MCF 10A (cell line): Measurements from ENCODE around the gene LRP1B. TPM values are rescaled to one million over a fixed set of nuclear protein-coding genes. Genes with fewer than 3 reads are reported as not detected.

Source experiments
- BruUV-seq: library from RNA; stranded (reverse); fragments of 400-500 nt; replicated peaks from 2 replicates; lab custom pipeline; 2021; lab: Mats Ljungman, UMichigan
- CTCF ChIA-PET: fragments of 300-600 bp; sonication (Branson Sonifier 250); formaldehyde crosslinking; extraction: SDS; loops from one replicate; lab custom pipeline; 2021; ENCODE audit warnings: antibody characterized with exemption, inconsistent platforms; lab: Yijun Ruan, JAX
- POLR2A ChIA-PET: fragments of 300-600, 350-650 bp; sonication (Branson Sonifier 250); formaldehyde crosslinking; extraction: SDS; loops from one replicate; lab custom pipeline; 2020; ENCODE audit warnings: antibody characterized with exemption, inconsistent platforms; lab: Yijun Ruan, JAX
- DNase-seq: peaks from one replicate; pipeline ENCODE4 v3.0.0-alpha.2; 2018; ENCODE audit not compliant: unreplicated experiment
- H3K27ac Mint-ChIP-seq: one replicate; pipeline ENCODE4 v1.8.0; 2022; ENCODE audit warnings: mild to moderate bottlenecking, low read depth, mixed read lengths; ENCODE audit not compliant: unreplicated experiment
- H3K27me3 Mint-ChIP-seq: one replicate; pipeline ENCODE4 v1.8.0; 2022; ENCODE audit warnings: mixed read lengths; ENCODE audit not compliant: insufficient read depth, unreplicated experiment
- H3K36me3 Mint-ChIP-seq: one replicate; pipeline ENCODE4 v1.8.0; 2022; ENCODE audit warnings: mild to moderate bottlenecking, moderate library complexity, mixed read lengths; ENCODE audit not compliant: insufficient read depth, unreplicated experiment
- H3K4me1 Mint-ChIP-seq: one replicate; pipeline ENCODE4 v1.8.0; 2022; ENCODE audit warnings: mixed read lengths; ENCODE audit not compliant: insufficient read depth, unreplicated experiment
- H3K4me3 Mint-ChIP-seq: one replicate; pipeline ENCODE4 v1.8.0; 2022; ENCODE audit warnings: mild to moderate bottlenecking, moderate library complexity, mixed read lengths; ENCODE audit not compliant: unreplicated experiment
- H3K9me3 Mint-ChIP-seq: one replicate; pipeline ENCODE4 v1.8.0; 2022; ENCODE audit warnings: mixed read lengths; ENCODE audit not compliant: unreplicated experiment
- intact Hi-C: fragments of 100-400 bp; cut with micrococcal nuclease; formaldehyde crosslinking; loops from 2 replicates; pipeline ENCODE4 v1.14.1; 2022
- total RNA-seq: library from RNA; stranded (reverse); gene quantifications from 2 replicates; pipeline ENCODE4 v1.2.3, GENCODE V29; 2022
- TF ChIP-seq, protein P1 (sequence below): fragments of 200-600 bp; IDR thresholded peaks from one replicate; pipeline ENCODE4 v1.8.0; 2022; ENCODE audit warnings: antibody characterized with exemption, mild to moderate bottlenecking; ENCODE audit not compliant: unreplicated experiment

LRP1B gene
- total RNA-seq, 1 experiment from 2014 or later = not detected

GRCh38 chr2:140472676-140473075 is 1658.1 kb downstream of the LRP1B start:
- BruUV-seq = no TSS peak
- ChIA-PET CTCF (interaction anchor here (0.7 kb wide), 1 partner anchor 1076 kb away, joined by 3 read pairs; no protein-coding TSS in a partner anchor), POLR2A (no interaction called here)
- TF ChIP-seq, protein P1, sequence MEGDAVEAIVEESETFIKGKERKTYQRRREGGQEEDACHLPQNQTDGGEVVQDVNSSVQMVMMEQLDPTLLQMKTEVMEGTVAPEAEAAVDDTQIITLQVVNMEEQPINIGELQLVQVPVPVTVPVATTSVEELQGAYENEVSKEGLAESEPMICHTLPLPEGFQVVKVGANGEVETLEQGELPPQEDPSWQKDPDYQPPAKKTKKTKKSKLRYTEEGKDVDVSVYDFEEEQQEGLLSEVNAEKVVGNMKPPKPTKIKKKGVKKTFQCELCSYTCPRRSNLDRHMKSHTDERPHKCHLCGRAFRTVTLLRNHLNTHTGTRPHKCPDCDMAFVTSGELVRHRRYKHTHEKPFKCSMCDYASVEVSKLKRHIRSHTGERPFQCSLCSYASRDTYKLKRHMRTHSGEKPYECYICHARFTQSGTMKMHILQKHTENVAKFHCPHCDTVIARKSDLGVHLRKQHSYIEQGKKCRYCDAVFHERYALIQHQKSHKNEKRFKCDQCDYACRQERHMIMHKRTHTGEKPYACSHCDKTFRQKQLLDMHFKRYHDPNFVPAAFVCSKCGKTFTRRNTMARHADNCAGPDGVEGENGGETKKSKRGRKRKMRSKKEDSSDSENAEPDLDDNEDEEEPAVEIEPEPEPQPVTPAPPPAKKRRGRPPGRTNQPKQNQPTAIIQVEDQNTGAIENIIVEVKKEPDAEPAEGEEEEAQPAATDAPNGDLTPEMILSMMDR = no peak
- no peak for DNase-seq
- intact Hi-C loops = no loop called here
- Mint-ChIP-seq H3K4me1 (no peaks in the 10 kb centered on the region), H3K27ac (no peak overlapping the region), H3K36me3 (peaks cover 6% of the 10 kb centered on the region), H3K4me3 (no peak overlapping the region), H3K27me3 (peaks cover 38% of the 10 kb centered on the region), H3K9me3 (no peaks in the 10 kb centered on the region)

- no peaks in the 10 kb centered on the region for H3K36me3 Mint-ChIP-seq
- POLR2A ChIA-PET = no interaction called here
- no TSS peak for BruUV-seq
- H3K27me3 Mint-ChIP-seq = peaks cover 15% of the 10 kb centered on the region
- DNase-seq = no peak
- CTCF ChIA-PET = interaction anchor here (0.6 kb wide), 1 partner anchor 212 kb away, joined by 3 read pairs; no protein-coding TSS in a partner anchor
- no peaks in the 10 kb centered on the region for H3K4me1 Mint-ChIP-seq
- no peak overlapping the region for H3K27ac Mint-ChIP-seq
- no peak overlapping the region for H3K4me3 Mint-ChIP-seq
- H3K9me3 Mint-ChIP-seq = no peaks in the 10 kb centered on the region
- TF ChIP-seq, protein P1 = no peak
- intact Hi-C loops = no loop called here
Measured at GRCh38 chr2:140465301-140465700, 1665.5 kb downstream of the LRP1B start.

GRCh38 chr2:140462990-140463389 is 1667.8 kb downstream of the LRP1B start:
- H3K4me1 Mint-ChIP-seq = no peaks in the 10 kb centered on the region
- H3K4me3 Mint-ChIP-seq = no peak overlapping the region
- ChIA-PET POLR2A (no interaction called here), CTCF (interaction anchor here (1.3 kb wide), 1 partner anchor 11 kb away, joined by 3 read pairs; no protein-coding TSS in a partner anchor)
- no TSS peak for BruUV-seq
- intact Hi-C loops = no loop called here
- peaks cover 24% of the 10 kb centered on the region for H3K27me3 Mint-ChIP-seq
- DNase-seq = no peak
- H3K36me3 Mint-ChIP-seq = no peaks in the 10 kb centered on the region
- TF ChIP-seq, protein P1 = no peak
- H3K27ac Mint-ChIP-seq = no peak overlapping the region
- H3K9me3 Mint-ChIP-seq = no peaks in the 10 kb centered on the region

GRCh38 chr2:140457483-140457882 is 1673.3 kb downstream of the LRP1B start:
- Mint-ChIP-seq H3K27ac (no peak overlapping the region), H3K9me3 (no peaks in the 10 kb centered on the region), H3K4me1 (no peaks in the 10 kb centered on the region), H3K27me3 (peaks cover 14% of the 10 kb centered on the region), H3K36me3 (no peaks in the 10 kb centered on the region), H3K4me3 (no peak overlapping the region)
- POLR2A ChIA-PET = no interaction called here
- TF ChIP-seq, protein P1 = no peak
- no TSS peak for BruUV-seq
- CTCF ChIA-PET = interaction anchor here (0.9 kb wide), 1 partner anchor 20 kb away, joined by 3 read pairs; no protein-coding TSS in a partner anchor
- intact Hi-C loops = no loop called here
- DNase-seq = no peak
